ENCODE results near the gene SAV1.
A peak's percentile ranks its signal among the peaks of the same experiment; 100 is the strongest.
"Not testable (repeated sequence)": the region's sequence is repeated elsewhere in the genome, so short reads cannot be mapped to it uniquely, and the experiment has no call there.

Gene SAV1

GRCh38 chr14:50666772-50667683 is 1.1 kb downstream of the SAV1 start:
- peak in 1 of 2 donors; percentile 0 for DNase-seq (ENCODE audit: low read depth in 2 of 2, low spot score in 1 of 2)

- DNase-seq (ENCODE audit: low read depth in 2 of 2, low spot score in 1 of 2), result not testable (repeated sequence)
These were observed 2.8 kb downstream of the SAV1 start for GRCh38 chr14:50665300-50665699.

- DNase-seq (ENCODE audit: low read depth in 2 of 2, low spot score in 1 of 2), result not testable (repeated sequence)
These were observed 3.5 kb downstream of the SAV1 start for GRCh38 chr14:50664579-50664978.

DNA sequence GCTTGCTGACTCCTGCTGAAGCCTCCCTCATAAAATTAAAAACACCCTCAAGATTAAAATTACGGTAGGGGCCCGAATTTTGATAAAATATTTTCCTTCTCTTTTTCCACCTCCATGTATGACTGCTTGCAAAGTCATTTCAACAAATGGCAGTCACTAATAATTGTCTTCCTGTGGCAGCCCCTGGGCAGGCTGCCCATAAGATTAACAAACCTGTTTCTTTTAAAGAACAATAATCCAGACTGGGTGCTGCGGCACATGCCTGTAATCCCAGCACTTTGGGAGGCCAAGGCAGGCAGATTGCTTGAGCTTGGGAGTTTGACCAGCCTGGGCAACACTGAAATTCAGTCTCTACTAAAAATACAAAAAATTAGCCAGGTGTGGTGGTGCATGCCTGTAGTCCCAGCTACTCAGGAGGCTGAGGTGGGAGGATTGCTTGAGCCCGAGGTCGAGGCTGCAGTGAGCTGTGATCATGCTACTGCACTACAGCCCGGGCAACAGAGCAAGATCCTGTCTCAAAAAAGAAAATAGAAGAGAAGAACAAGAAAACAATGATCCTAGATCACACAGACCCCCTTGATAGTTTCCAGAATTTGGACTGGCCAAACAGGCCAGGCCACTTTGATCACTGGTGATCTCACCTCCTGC is 8.7 kb downstream of the SAV1 start:
- no peak for DNase-seq (ENCODE audit: low read depth in 2 of 2, low spot score in 1 of 2)

GRCh38 chr14:50658203-50658602 is 9.9 kb downstream of the SAV1 start:
- DNase-seq (ENCODE audit: low read depth in 2 of 2, low spot score in 1 of 2), result no peak

DNA sequence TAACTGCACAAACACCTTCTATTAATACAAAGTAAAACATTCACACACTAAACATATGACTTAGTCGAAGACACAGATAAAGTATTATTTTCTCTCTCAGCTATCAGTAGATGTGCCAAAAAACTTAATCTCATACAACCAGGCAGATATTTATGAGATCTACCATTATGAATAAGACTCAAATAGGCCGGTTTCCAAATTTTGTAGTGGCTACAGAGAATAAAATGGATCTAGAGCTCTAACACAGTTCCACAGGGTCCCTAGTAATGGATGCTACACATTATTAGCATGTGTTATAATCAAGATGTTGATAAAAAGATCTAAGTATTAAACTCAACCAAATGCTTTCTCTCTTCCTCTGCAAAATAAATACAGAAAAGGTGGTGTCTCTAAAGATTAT is 10.4 kb downstream of the SAV1 start:
- no peak for DNase-seq (ENCODE audit: low read depth in 2 of 2, low spot score in 1 of 2)

- DNase-seq (ENCODE audit: low read depth in 2 of 2, low spot score in 1 of 2), result no peak
These were observed 11.3 kb downstream of the SAV1 start for GRCh38 chr14:50656776-50657175.

DNA sequence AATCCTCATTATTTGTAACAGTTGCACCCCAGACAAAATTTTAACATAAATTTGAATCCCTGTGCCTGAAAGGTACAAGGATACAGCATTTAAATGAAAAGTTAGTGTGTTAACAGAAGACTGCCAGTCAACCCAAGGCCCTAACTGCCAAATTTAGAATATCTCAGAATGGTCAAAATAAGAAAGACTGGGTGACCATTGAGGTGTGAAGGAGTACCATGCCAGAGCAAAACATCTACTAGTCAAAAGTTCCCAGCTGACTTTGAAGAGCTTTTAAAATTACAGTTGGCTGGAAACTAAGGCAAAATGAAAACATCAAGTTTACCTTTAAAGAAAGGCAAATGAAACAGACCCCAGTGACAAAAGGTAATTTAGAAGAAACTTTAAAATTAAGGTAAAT is 18.4 kb downstream of the SAV1 start:
- DNase-seq (ENCODE audit: low read depth in 2 of 2, low spot score in 1 of 2), result no peak

- no peak for DNase-seq (ENCODE audit: low read depth in 2 of 2, low spot score in 1 of 2)
These were observed 20.4 kb downstream of the SAV1 start for GRCh38 chr14:50647753-50648152.

GRCh38 chr14:50647282-50647681 is 20.8 kb downstream of the SAV1 start:
- no peak for DNase-seq (ENCODE audit: low read depth in 2 of 2, low spot score in 1 of 2)

GRCh38 chr14:50635141-50635540 is 33.0 kb downstream of the SAV1 start:
- DNase-seq (ENCODE audit: low read depth in 2 of 2, low spot score in 1 of 2), result no peak

DNA sequence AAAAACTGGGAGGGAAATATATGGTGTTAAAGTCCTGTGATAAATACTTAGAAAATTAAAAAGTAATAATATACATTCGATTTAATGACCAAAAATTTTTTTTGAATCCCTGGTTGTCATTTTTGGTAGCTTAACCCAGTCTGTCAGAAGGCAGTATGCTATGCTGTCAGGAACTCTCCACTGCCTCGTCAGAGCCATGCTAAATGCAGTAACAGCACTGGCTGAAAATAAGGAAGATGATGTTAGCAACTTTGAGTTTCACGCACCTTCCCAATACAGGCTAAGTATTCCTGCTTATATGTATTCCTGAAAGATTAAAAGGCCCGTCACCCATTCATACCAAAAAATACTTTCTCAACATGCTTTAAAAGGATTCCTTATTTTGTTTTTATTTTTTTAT is 34.2 kb downstream of the SAV1 start:
- no peak for DNase-seq (ENCODE audit: low read depth in 2 of 2, low spot score in 1 of 2)

- DNase-seq (ENCODE audit: low read depth in 2 of 2, low spot score in 1 of 2), result no peak
These were observed 36.7 kb downstream of the SAV1 start for GRCh38 chr14:50631408-50631821.

GRCh38 chr14:50624947-50625346 is 43.2 kb downstream of the SAV1 start:
- DNase-seq (ENCODE audit: low read depth in 2 of 2, low spot score in 1 of 2), result not testable (repeated sequence)

GRCh38 chr14:50624447-50624846 is 43.7 kb downstream of the SAV1 start:
- no peak for DNase-seq (ENCODE audit: low read depth in 2 of 2, low spot score in 1 of 2)

DNA sequence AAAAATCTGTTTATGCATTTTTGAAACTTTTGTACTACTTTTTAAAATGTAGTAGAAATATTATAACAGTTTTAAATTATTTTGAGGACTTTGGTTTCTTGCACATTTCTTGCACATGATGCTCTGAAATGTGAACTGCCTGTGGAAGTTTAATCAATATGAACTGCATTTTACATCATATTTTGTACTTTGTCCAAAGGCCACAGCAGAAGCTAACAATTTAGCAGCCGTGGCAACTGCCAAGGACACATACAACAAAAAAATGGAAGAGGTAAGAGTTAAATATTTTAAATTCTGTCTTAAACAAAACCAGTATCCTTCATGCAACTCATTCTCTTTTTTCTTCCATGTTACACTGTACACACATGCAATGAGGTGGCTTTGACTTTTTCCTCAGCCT is 45.1 kb downstream of the SAV1 start:
- DNase-seq (ENCODE audit: low read depth in 2 of 2, low spot score in 1 of 2), result no peak

GRCh38 chr14:50620341-50620740 is 47.8 kb downstream of the SAV1 start:
- DNase-seq (ENCODE audit: low read depth in 2 of 2, low spot score in 1 of 2), result no peak

DNA sequence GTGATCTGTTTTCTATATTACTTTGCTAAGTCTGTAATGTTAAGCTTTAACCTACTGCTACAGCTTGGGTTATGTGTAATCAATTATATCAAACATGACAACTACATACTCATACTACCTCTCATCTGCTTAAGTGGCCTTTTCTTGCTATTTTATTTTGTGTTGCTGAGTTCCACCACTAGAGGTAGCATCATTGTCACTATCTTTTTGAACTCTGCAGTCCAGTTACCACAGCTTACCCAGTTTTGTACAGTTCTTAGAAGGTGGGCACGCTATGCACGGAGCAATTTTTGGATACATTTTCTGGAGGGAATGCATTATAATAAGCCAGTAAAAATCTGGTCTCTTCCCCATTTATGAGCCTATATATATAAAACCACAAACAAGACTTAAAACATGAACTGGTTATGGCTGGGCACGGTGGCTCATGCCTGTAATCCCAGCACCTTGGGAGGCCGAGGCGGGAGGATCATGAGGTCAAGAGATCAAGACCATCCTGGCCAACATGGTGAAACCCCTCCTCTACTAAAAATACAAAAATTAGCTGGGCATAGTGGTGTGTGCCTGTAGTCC is 48.5 kb downstream of the SAV1 start:
- no peak for DNase-seq (ENCODE audit: low read depth in 2 of 2, low spot score in 1 of 2)

DNA sequence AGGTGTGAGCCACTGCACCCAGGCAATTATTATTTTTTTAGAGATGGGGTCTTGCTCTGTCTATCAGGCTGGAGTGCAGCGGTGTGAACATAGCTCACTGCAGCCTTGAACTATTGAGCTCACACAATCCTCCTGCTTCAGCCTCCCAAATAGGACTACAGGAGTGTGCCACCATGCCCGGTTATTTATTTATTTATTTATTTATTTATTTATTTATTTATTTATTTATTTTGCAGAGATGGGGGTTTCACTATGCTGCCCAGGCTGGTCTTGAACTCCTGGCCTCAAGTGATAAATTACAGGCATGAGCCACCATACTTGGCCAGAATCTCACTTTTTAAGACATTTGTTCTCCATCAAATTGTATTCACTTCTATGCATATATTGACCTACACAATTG is 51.8 kb downstream of the SAV1 start:
- DNase-seq (ENCODE audit: low read depth in 2 of 2, low spot score in 1 of 2), result no peak

- no peak for DNase-seq (ENCODE audit: low read depth in 2 of 2, low spot score in 1 of 2)
These were observed 52.6 kb downstream of the SAV1 start for GRCh38 chr14:50615552-50615951.

GRCh38 chr14:50615056-50615455 is 53.0 kb downstream of the SAV1 start:
- no peak for DNase-seq (ENCODE audit: low read depth in 2 of 2, low spot score in 1 of 2)

DNA sequence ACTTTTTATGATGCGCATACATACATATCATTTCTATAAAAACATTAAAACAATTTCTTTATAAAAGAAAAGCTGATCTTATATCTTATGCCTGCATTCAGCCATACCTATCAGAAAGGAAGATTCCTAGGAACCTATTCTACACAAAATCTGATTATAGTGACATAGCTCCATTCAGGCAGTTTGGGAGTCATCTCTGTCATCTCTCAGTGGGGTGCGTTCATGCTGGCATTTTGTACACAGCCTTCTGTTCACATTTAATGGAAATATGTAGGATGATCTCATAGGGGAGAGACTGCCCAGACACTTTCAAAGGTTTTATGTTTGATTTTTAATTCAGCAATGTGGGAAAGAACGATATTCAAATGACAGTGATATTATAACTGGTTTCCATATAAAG is 55.3 kb downstream of the SAV1 start:
- no peak for DNase-seq (ENCODE audit: low read depth in 2 of 2, low spot score in 1 of 2)

Data from stimulated activated CD8-positive, alpha-beta memory T cell treated with anti-CD3 and anti-CD28 coated beads, Interleukin-4, amount 100 ng/mL, for 4 hours (primary cell).